SK-N-SH (cell line): ENCODE results near the gene PKDCC. TPM values are rescaled to one million over a fixed set of nuclear protein-coding genes. Genes with fewer than 3 reads are reported as not detected.

Source experiments
- CTCF ChIA-PET: fragments of 300-600, 350-600 bp; formaldehyde crosslinking; extraction: SDS; loops from one replicate; lab custom pipeline; 2021; lab: Yijun Ruan, JAX
- POLR2A ChIA-PET: fragments of 350-600 bp; sonication (Branson Sonifier 250); formaldehyde crosslinking; extraction: SDS; loops from one replicate; lab custom pipeline; 2020; ENCODE audit warnings: antibody characterized with exemption, inconsistent platforms; lab: Yijun Ruan, JAX
- DNase-seq: peaks from one replicate; pipeline ENCODE4 v3.0.0; 2012
- H2AFZ ChIP-seq: fragments of 200-600 bp; sonication (generic); 2 replicates; pipeline ENCODE4 v1.8.1; 2016; ENCODE audit warnings: antibody characterized with exemption, mild to moderate bottlenecking, low read depth
- H3F3A ChIP-seq: fragments of 200-600 bp; sonication (generic); replicated peaks from 2 replicates; pipeline ENCODE3; 2016; ENCODE audit warnings: antibody characterized with exemption, mild to moderate bottlenecking; ENCODE audit not compliant: insufficient read depth
- H3K27ac ChIP-seq, 2 experiments: fragments of 200-500 bp in 1 of 2; fragments of 200-600 bp in 1 of 2; sonication (Bioruptor generic) in 1 of 2; sonication (generic), shearing (Covaris generic) in 1 of 2; 2 replicates each; pipeline versions ENCODE4 v1.5.1 to v1.6.1; 2014 to 2016; ENCODE audit warnings: low read depth in 2 of 2, inconsistent platforms in 1 of 2, low read length in 1 of 2, mild to moderate bottlenecking in 1 of 2, mixed read lengths in 1 of 2
- H3K27me3 ChIP-seq: fragments of 200-600 bp; sonication (generic), shearing (Covaris generic); 2 replicates; pipeline ENCODE4 v1.6.1; 2016; ENCODE audit warnings: mixed run types; ENCODE audit not compliant: insufficient read depth
- H3K36me3 ChIP-seq, 2 experiments: fragments of 200-500 bp in 1 of 2; fragments of 200-600 bp in 1 of 2; sonication (Bioruptor generic) in 1 of 2; sonication (generic) in 1 of 2; replicated peaks in 1 of 2; 2 replicates each; pipeline versions ENCODE3 to v1.5.1; 2014 to 2016; ENCODE audit warnings: low read length in 1 of 2, mild to moderate bottlenecking in 1 of 2; ENCODE audit not compliant: insufficient read depth in 2 of 2, control insufficient read depth in 1 of 2
- H3K4me1 ChIP-seq, 2 experiments: fragments of 200-500 bp in 1 of 2; fragments of 200-600 bp in 1 of 2; sonication (Bioruptor generic) in 1 of 2; sonication (generic), shearing (Covaris generic) in 1 of 2; 2 replicates each; pipeline versions ENCODE4 v1.5.1 to v1.6.1; 2014 to 2016; ENCODE audit warnings: low read depth in 1 of 2, low read length in 1 of 2, mixed run types in 1 of 2; ENCODE audit not compliant: insufficient read depth in 2 of 2, control insufficient read depth in 1 of 2
- H3K4me2 ChIP-seq: fragments of 200-600 bp; sonication (generic), shearing (Covaris generic); 2 replicates; pipeline ENCODE4 v1.6.1; 2017; ENCODE audit warnings: mixed run types
- H3K4me3 ChIP-seq, 2 experiments: fragments of 200-500 bp in 1 of 2; fragments of 200-600 bp in 1 of 2; sonication (Bioruptor generic) in 1 of 2; sonication (generic), shearing (Covaris generic) in 1 of 2; 2 replicates each; pipeline versions ENCODE4 v1.5.1 to v1.8.1; 2014 to 2016; ENCODE audit warnings: low read depth in 2 of 2, inconsistent platforms in 1 of 2, low read length in 1 of 2, mild to moderate bottlenecking in 1 of 2, mixed read lengths in 1 of 2, moderate library complexity in 1 of 2
- H3K79me2 ChIP-seq: fragments of 200-600 bp; sonication (generic); 2 replicates; pipeline ENCODE4 v1.8.1; 2017; ENCODE audit warnings: mild to moderate bottlenecking; ENCODE audit not compliant: insufficient read depth
- H3K9ac ChIP-seq: fragments of 200-600 bp; sonication (generic); 2 replicates; pipeline ENCODE4 v1.6.1; 2017; ENCODE audit warnings: mixed run types
- H3K9me2 ChIP-seq: fragments of 200-600 bp; sonication (generic); 2 replicates; pipeline ENCODE4 v1.6.1; 2017; ENCODE audit warnings: mixed run types
- H3K9me3 ChIP-seq: fragments of 200-600 bp; sonication (generic); 2 replicates; pipeline ENCODE4 v1.6.1; 2017; ENCODE audit warnings: mixed run types, mild to moderate bottlenecking, moderate library complexity
- H4K20me1 ChIP-seq: fragments of 200-600 bp; sonication (generic); 2 replicates; pipeline ENCODE4 v1.6.1; 2017; ENCODE audit warnings: mild to moderate bottlenecking, mixed run types; ENCODE audit not compliant: insufficient read depth
- CTCF ChIP-seq: fragments of 200-600 bp; sonication (generic); IDR thresholded peaks from 2 replicates; pipeline ENCODE4 v1.6.1; 2017; ENCODE audit warnings: antibody characterized with exemption, mild to moderate bottlenecking, moderate library complexity
- ELF1 ChIP-seq: IDR thresholded peaks from 2 replicates; pipeline ENCODE4 v1.4.0; 2012
- EP300 ChIP-seq, 2 experiments: IDR thresholded peaks; 2 replicates each; pipeline versions ENCODE4 v1.4.0 to v1.6.1; 2012; ENCODE audit warnings: borderline replicate concordance in 1 of 2, low read depth in 1 of 2, low read length in 1 of 2
- FOSL2 ChIP-seq: IDR thresholded peaks from 2 replicates; pipeline ENCODE4 v1.4.0; 2012; ENCODE audit warnings: low read depth, mild to moderate bottlenecking, moderate library complexity, borderline replicate concordance
- FOXM1 ChIP-seq: IDR thresholded peaks from 2 replicates; pipeline ENCODE4 v1.4.0; 2012; ENCODE audit warnings: low read depth, mild to moderate bottlenecking
- NFIC ChIP-seq: IDR thresholded peaks from 2 replicates; pipeline ENCODE4 v1.4.0; 2012; ENCODE audit warnings: borderline replicate concordance
- PBX3 ChIP-seq: IDR thresholded peaks from 2 replicates; pipeline ENCODE4; 2012
- USF2 ChIP-seq: fragments of 150-350 bp; IDR thresholded peaks from 2 replicates; pipeline ENCODE4 v1.6.1; 2017; ENCODE audit warnings: antibody characterized with exemption, low read length, low read depth, borderline replicate concordance
- YY1 ChIP-seq: IDR thresholded peaks from 2 replicates; pipeline ENCODE4 v1.4.0; 2012; ENCODE audit warnings: low read depth, mild to moderate bottlenecking
- WGBS: methylation state at CpG from one replicate; pipeline ENCODE4 v1.1.6; 2017; ENCODE audit warnings: low lambda C conversion rate; 5-methylcytosine and 5-hydroxymethylcytosine counted together
- polyA plus RNA-seq, 3 experiments: library from polyadenylated mRNA; depleted of rRNA; stranded (reverse); fragments of >200 nt; gene quantifications; 2 replicates each; pipeline ENCODE4 v1.2.3, GENCODE V29; 2012

The PKDCC gene
- polyA plus RNA-seq, 1 of the 3 experiments (the other 2 are of a cell fraction), result 16.0 TPM

DNA sequence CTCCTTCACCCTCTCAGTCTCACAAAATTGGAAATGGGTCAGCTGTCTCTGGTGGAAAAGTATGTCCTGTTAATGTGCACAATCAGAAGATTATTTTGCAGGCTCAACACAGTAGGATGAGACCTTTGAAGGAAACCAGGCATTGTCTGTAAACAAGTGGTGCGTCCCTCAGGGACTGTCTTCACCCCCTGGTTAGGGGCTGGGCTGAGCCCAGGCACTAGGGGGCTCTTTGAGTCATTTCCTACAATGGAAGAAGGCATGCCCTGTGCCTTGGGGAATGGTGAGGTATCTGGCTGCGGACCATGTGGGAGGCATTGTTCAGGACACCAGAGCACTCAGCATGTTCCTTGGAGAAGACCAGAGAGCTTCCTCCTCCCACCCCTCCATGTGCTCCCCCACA lies 26.8 kb downstream of the PKDCC start:
- no peaks in the 10 kb centered on the region for H3K9me2 ChIP-seq
- DNase-seq, result no peak
- H3K9me3 ChIP-seq, result no peaks in the 10 kb centered on the region
- no peak overlapping the region for H2AFZ ChIP-seq
- no peak overlapping the region for H3K9ac ChIP-seq
- peaks cover 0 to 36% of the 10 kb centered on the region in 2 experiments; a peak in 1 of 4 replicates for H3K4me1 ChIP-seq
- CTCF ChIA-PET, result interaction anchor here (1.3 to 23.8 kb wide), 5 partner anchors 12 to 221 kb away, joined by 3 to 897 read pairs (median 48); partner anchors contain the start of gene PKDCC
- 45% methylated on average over 1 of the region's 2 CpGs for WGBS
- no peaks in the 10 kb centered on the region for H3F3A ChIP-seq
- no peak overlapping the region for H3K4me3 ChIP-seq
- H3K79me2 ChIP-seq, result no peaks in the 10 kb centered on the region
- H3K27ac ChIP-seq, result no peak overlapping the region
- peaks cover 8% of the 10 kb centered on the region; the same call in 1 of the 2 replicates for H3K27me3 ChIP-seq
- POLR2A ChIA-PET, result no interaction called here
- no peaks in the 10 kb centered on the region for H4K20me1 ChIP-seq
- H3K36me3 ChIP-seq, result no peaks in the 10 kb centered on the region
- no peak overlapping the region for H3K4me2 ChIP-seq
- TF ChIP-seq CTCF, result peak; percentile 19; the same call in 1 of the 2 replicates
- no peak for TF ChIP-seq ELF1

- H3F3A ChIP-seq, result no peaks in the 10 kb centered on the region
- TF ChIP-seq YY1 (no peak), EP300 (IDR thresholded peaks at IDR 0.05; ENCODE audit: borderline replicate concordance in 1 of 2, low read depth in 1 of 2, low read length in 1 of 2) (no peak), USF2 (no peak), FOXM1 (no peak), NFIC (no peak), FOSL2 (no peak), PBX3 (no peak)
- no peak overlapping the region for H3K4me3 ChIP-seq
- no peaks in the 10 kb centered on the region for H3K9me2 ChIP-seq
- H3K27me3 ChIP-seq, result peaks cover 12% of the 10 kb centered on the region; the same call in 1 of the 2 replicates
- H3K27ac ChIP-seq, result no peak overlapping the region
- WGBS, result 59% methylated on average over 10 of the region's 10 CpGs
- H3K4me2 ChIP-seq, result no peak overlapping the region
- no peaks in the 10 kb centered on the region for H4K20me1 ChIP-seq
- no peak overlapping the region for H2AFZ ChIP-seq
- no peak for DNase-seq
- no peak overlapping the region for H3K9ac ChIP-seq
- H3K79me2 ChIP-seq, result no peaks in the 10 kb centered on the region
- ChIA-PET POLR2A (no interaction called here), CTCF (interaction anchor here (1.3 to 23.8 kb wide), 5 partner anchors 10 to 223 kb away, joined by 3 to 897 read pairs (median 48); partner anchors contain the start of gene PKDCC)
- no peaks in the 10 kb centered on the region for H3K36me3 ChIP-seq
- no peaks in the 10 kb centered on the region for H3K9me3 ChIP-seq
- peaks cover 0 to 39% of the 10 kb centered on the region in 2 experiments; a peak in 1 of 4 replicates for H3K4me1 ChIP-seq
Measured at GRCh38 chr2:42076357-42077225, 28.8 kb downstream of the PKDCC start.
